Breast epithelium (tissue), 3 donors: Measurements from ENCODE around the gene CSRNP3.

ENCODE experiments used
- CTCF ChIP-seq, 3 donors: fragments of 450-650 bp; IDR thresholded peaks; one replicate each; pipeline ENCODE4 v1.5.1; 2016 to 2017; ENCODE audit warnings: antibody characterized with exemption in 3 of 3, mild to moderate bottlenecking in 3 of 3, moderate library complexity in 3 of 3
- POLR2A ChIP-seq: fragments of 450-650 bp; IDR thresholded peaks from one replicate; pipeline ENCODE4 v1.6.1; 2016; ENCODE audit warnings: antibody characterized with exemption, mild to moderate bottlenecking, moderate library complexity
- POLR2AphosphoS5 ChIP-seq, 3 donors: sonication (generic); formaldehyde crosslinking; IDR thresholded peaks; one replicate each; pipeline ENCODE4 v1.6.1; 2017; ENCODE audit warnings: antibody characterized with exemption in 3 of 3

- TF ChIP-seq CTCF (IDR thresholded peaks at IDR 0.05), result no peak
- TF ChIP-seq POLR2AphosphoS5 (IDR thresholded peaks at IDR 0.05), result no peak
- no peak for TF ChIP-seq POLR2A
These were observed 228.4 kb downstream of the CSRNP3 start for GRCh38 chr2:165697748-165698443.
